ENCODE results near the gene NCMAP.
A peak's percentile ranks its signal among the peaks of the same experiment; 100 is the strongest.
"Not testable (repeated sequence)": the region's sequence is repeated elsewhere in the genome, so short reads cannot be mapped to it uniquely, and the experiment has no call there.

The NCMAP gene

DNA sequence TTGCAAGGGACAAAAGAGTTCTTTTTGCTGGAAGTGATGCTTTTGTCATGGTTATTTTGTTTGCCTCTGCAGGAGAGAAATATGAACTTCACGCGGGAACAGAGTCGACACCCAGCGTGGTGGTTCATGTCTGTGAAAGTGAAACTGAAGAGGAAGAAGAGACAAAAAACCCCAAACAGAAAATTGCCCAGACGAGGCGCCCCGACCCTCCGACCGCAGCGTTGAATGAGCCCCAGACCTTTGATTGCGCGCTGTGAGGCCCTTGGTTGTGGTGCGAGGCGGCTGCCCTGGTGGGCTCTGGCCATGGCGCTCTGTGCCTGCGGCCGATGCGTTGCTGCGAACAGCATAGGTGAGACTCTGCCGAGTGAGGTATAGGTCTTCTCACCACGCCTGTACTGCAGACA, 20.9 kb upstream of the NCMAP start:
- peak overlapping the region; percentile 94 to 97 for H3K27ac Mint-ChIP-seq
- ATAC-seq (peak; percentile 84), DNase-seq (peak; percentile 75 to 80)
- peaks cover 87% of the 10 kb centered on the region for H3K4me1 Mint-ChIP-seq
- H3K9me3 Mint-ChIP-seq: no peaks in the 10 kb centered on the region
- no peaks in the 10 kb centered on the region for H3K27me3 Mint-ChIP-seq
- H3K4me3 Mint-ChIP-seq: peak overlapping the region; percentile 84 to 88

DNA sequence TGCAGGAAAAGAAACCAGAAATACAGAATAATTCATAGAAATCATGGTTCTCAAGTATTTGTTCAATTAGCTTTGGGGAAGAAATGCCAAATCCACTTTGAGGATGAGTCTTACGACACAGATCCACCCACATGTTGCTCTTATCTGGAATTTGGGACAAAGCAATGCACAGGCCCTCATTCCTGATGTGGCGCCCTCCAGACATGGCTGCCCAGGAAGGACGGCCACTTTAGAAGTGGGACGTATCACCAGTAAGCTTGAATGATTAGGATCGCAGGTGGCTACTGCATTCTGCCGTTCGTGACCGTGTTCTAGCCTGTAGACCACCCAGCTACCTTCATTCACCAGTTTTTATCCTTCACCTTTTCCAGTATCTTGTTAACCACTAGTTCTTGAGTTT, 20.1 kb upstream of the NCMAP start:
- Mint-ChIP-seq H3K9me3 (no peaks in the 10 kb centered on the region), H3K27ac (peak overlapping the region in 1 of 2 donors; percentile 98), H3K4me1 (peaks cover 90% of the 10 kb centered on the region), H3K4me3 (peak overlapping the region; percentile 84 to 88), H3K27me3 (no peaks in the 10 kb centered on the region)
- DNase-seq (no peak), ATAC-seq (no peak)

DNA sequence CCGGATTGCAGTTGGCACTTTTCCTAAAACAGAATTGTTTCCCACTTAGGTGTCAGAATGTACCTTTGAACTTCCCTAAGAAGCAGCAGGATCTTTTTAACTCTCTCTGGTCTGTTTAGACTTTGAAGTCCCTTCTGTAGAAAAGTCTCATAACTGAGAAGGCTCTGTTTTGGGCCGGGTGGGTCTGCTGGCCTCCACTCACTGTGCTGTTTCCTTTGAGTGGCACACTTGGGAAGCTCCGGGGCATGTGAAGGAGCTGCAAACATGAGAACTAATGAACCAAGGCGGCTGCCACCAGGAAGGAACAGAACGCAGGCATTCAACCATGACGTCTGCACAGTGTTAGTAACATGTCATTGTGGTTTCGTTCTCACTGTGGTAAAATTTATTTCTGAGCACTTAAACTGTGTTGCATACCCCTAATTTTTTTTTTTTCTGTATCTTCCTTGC, 19.5 kb upstream of the NCMAP start:
- H3K9me3 Mint-ChIP-seq: no peaks in the 10 kb centered on the region
- ATAC-seq (peak; percentile 80), DNase-seq (peak; percentile 34 to 71)
- H3K4me3 Mint-ChIP-seq: peak overlapping the region; percentile 84 to 88
- peak overlapping the region; percentile 91 to 98 for H3K27ac Mint-ChIP-seq
- no peaks in the 10 kb centered on the region for H3K27me3 Mint-ChIP-seq
- H3K4me1 Mint-ChIP-seq: peaks cover 90% of the 10 kb centered on the region

DNA sequence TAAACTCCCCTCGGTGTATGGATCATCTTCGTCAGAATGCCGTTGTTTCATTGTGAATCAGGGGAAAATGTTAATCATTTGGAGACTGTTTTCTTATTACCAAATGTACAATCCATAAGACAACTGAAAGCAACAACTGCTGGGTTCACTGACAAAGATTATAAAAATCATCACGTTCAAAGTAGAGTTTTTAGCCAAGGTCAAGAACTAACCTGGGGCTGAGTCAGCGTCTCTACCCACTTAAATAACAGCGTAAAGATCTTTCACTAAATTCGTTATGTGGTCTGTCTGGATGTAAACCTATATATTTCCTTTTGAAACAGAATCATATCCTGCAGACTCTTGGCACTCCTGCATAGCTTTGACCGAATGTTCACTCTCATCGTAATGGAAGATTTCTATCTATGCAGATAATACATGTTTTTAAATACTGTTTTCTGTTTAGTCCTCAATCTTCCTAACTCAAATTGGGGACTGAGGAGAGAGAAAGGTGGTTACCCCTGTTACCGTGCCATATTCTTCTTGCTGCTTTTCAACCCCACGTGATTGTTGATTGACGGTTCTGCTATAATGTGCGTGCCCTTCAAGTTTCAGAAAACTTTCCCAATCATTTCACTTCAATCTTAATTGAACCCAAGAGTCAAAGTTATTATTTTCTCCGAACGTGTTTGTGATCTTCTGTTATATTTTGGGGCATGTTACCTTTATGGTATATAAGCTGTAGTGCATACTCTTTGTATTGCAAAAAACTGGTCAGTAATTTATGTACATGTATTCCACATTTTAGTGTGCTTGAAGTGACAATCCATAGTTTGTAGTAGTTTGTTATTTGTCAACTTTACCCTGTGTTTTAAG, 15.6 kb upstream of the NCMAP start:
- Mint-ChIP-seq H3K27ac (peak overlapping the region; percentile 59 to 94), H3K4me1 (peaks cover 78% of the 10 kb centered on the region), H3K4me3 (peak overlapping the region; percentile 61 to 68), H3K27me3 (no peaks in the 10 kb centered on the region), H3K9me3 (no peaks in the 10 kb centered on the region)
- peak; percentile 59 for ATAC-seq
- DNase-seq: no peak

DNA sequence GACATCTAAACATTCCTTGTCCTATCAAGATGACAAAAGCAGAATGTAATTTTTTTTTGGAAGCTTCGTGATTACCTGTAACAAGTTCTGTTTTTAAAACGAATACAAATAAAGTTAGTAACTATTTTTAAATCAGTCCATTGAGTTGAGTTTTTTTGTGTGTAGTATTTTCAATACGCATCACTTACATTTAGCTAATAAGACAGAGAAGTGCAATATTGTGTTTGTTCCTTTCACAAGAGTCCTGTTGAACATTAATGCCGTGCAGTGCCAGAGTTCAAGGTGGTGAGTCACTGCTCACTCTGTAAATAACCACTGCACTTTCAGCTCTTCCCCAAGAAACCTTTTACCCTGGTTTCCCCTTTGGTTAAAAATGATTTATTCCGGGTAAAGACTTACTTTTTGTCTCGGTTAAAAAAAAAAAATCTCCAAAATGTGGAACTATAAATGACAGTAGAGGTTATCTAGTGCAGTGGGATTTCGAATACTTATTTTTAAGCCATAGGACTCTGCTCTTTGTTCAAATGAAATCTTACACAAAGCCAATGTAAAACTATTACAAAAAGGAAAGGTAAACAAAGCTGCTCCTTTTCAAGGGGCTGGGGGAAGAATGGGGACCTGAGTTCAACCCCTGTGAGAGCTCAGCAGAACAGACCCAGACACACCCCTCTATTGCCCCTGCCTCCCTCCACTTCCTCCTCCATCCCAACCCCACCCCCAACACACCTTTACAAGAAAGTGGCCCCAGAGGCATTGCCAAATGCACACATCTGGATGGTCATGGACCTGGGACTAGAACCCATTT, 14.8 kb upstream of the NCMAP start:
- H3K4me1 Mint-ChIP-seq: peaks cover 78% of the 10 kb centered on the region
- no peaks in the 10 kb centered on the region for H3K9me3 Mint-ChIP-seq
- DNase-seq (no peak), ATAC-seq (peak; percentile 69)
- peak overlapping the region; percentile 59 to 94 for H3K27ac Mint-ChIP-seq
- no peaks in the 10 kb centered on the region for H3K27me3 Mint-ChIP-seq
- peak overlapping the region; percentile 61 to 68 for H3K4me3 Mint-ChIP-seq

DNA sequence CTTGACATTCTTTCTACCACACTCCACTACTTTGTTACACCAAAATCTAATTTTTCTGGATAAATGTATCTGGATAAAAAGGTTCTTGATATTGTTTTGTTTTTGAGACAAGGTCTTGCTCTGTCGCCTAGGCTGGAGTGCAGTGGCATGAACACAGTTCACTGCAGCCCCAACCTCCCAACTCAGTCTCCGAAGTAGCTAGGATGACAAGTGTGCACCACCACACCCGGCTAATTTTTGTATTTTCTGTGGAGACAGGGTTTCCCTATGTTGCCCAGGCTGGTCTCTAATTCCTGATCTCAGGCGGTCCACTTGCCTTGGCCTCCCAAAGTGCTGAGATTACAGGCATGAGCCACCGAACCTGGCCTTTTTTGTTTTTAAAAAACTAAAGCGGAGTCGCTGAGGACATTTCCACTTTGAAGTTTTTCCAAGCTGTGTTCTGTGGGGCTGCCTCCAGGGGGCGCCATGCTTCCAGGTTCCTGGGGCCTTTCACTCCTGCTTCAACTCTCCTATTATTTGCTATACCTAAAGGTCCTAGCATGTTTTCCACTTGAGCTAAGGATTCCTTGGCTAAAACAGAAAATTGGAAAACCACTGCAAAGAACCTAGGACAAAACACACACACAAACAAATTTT, 14.1 kb upstream of the NCMAP start:
- no peak for DNase-seq
- no peaks in the 10 kb centered on the region for H3K9me3 Mint-ChIP-seq
- H3K4me1 Mint-ChIP-seq: peaks cover 71% of the 10 kb centered on the region
- no peaks in the 10 kb centered on the region for H3K27me3 Mint-ChIP-seq
- peak overlapping the region in 1 of 2 donors; percentile 27 for H3K27ac Mint-ChIP-seq
- ATAC-seq: no peak
- peak overlapping the region; percentile 61 to 68 for H3K4me3 Mint-ChIP-seq

DNA sequence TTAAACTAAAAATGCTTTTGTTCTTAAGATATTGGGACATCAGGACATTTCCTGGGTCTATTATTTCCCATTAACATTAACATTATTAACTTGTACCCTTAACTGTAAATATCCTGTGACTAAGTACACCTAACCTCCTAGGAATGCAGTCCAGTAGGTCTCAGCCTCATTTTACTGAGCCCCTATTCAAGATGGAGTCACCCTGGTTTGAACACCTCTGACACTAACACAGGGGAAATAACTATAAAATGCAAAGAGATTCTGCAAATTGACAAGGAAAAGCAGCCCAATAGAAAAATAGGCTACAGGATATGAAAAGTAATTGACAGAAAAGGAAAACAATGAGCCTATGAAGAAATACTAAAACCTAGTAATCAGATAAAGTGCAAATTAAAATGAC, 11.6 kb upstream of the NCMAP start:
- Mint-ChIP-seq H3K27me3 (no peaks in the 10 kb centered on the region), H3K9me3 (no peaks in the 10 kb centered on the region), H3K27ac (no peak overlapping the region), H3K4me3 (no peak overlapping the region), H3K4me1 (peaks cover 52% of the 10 kb centered on the region)
- ATAC-seq: no peak
- no peak for DNase-seq

DNA sequence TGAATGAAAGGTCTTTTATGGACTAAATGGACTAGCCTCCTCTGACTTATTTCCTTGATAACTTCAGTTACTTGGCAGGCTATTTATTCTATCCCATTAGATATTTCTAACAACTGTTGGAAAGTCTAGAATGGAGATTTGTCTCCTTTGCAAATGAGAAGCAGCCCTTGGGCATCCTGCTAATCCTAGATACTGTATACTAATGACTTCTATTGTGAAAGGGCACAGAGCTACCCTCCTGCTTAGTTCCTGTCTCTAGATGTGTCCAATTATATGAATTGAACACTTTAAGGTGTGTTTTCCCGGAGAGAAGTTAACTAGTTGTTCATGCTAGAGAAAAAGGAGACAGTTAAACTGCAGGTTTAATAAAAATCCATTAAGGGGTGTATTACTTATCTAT, 10.2 kb upstream of the NCMAP start:
- H3K9me3 Mint-ChIP-seq: no peaks in the 10 kb centered on the region
- no peak for ATAC-seq
- no peaks in the 10 kb centered on the region for H3K27me3 Mint-ChIP-seq
- peak overlapping the region in 1 of 2 donors; percentile 65 for H3K27ac Mint-ChIP-seq
- peaks cover 38% of the 10 kb centered on the region for H3K4me1 Mint-ChIP-seq
- H3K4me3 Mint-ChIP-seq: no peak overlapping the region
- DNase-seq: no peak

DNA sequence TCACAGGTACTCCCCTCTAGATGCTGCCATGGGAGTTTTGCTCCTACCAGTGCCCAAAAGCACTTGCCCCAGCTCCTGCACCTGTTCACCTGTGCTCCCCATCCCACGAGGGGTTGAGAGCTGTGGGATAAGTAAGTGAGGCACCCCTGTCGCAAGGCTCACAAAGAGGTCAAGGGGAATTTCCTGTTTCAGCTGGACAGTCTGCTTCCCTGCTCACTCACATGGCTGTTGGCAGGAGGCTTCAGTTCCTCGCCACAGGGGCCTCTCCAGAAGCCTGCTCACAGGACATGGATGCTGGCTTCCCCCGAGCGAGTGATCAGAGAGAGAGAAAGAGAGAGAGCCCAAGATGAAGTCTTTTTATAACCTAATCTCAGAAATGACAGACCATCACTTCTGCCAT, 8.7 kb upstream of the NCMAP start:
- Mint-ChIP-seq H3K4me1 (peaks cover 23% of the 10 kb centered on the region), H3K27me3 (no peaks in the 10 kb centered on the region), H3K27ac (no peak overlapping the region), H3K9me3 (no peaks in the 10 kb centered on the region), H3K4me3 (no peak overlapping the region)
- no peak for ATAC-seq
- DNase-seq: no peak

DNA sequence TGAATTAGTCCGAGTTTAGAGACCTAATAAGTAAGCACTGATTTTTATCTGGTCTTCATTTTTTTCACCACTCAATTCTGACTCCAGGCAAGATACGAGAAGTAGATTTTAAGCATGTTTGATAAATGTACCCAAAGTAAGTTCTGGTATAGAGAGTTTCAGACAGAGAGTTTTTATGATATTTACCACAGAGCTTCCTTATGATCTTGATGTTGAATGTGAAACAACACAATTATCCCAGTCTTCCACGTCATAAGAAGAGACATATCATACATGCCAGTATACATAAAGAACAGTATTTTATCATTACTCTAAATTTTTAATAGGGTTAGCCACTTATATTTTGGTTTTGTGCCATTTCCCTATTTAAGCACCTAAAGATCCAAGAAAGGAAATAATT, 7.8 kb upstream of the NCMAP start:
- Mint-ChIP-seq H3K4me3 (no peak overlapping the region), H3K4me1 (peaks cover 20% of the 10 kb centered on the region), H3K27ac (no peak overlapping the region), H3K9me3 (no peaks in the 10 kb centered on the region), H3K27me3 (no peaks in the 10 kb centered on the region)
- DNase-seq: no peak
- ATAC-seq: no peak

DNA sequence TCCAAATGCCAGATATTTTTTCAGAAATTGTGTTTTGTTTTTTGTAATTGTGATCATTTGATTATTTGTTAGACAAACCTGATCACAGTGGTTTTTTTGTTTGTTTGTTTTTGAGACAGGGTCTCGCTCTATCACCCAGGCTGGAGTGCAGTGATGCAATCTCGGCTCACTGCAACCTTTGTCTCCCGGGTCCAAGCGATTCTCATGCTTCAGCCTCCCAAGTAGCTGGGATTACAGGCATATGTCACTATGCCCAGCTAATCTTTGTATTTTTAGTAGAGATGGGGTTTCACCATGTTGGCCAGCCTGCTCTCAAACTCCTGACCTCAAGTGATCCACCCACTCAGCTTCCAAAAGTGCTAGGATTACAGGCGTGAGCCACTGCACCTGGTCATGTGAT, 6.7 kb upstream of the NCMAP start:
- not testable (repeated sequence) for H3K9me3 Mint-ChIP-seq, H3K27ac Mint-ChIP-seq, H3K4me3 Mint-ChIP-seq, H3K27me3 Mint-ChIP-seq, DNase-seq, ATAC-seq
- peaks cover 19% of the 10 kb centered on the region for H3K4me1 Mint-ChIP-seq

DNA sequence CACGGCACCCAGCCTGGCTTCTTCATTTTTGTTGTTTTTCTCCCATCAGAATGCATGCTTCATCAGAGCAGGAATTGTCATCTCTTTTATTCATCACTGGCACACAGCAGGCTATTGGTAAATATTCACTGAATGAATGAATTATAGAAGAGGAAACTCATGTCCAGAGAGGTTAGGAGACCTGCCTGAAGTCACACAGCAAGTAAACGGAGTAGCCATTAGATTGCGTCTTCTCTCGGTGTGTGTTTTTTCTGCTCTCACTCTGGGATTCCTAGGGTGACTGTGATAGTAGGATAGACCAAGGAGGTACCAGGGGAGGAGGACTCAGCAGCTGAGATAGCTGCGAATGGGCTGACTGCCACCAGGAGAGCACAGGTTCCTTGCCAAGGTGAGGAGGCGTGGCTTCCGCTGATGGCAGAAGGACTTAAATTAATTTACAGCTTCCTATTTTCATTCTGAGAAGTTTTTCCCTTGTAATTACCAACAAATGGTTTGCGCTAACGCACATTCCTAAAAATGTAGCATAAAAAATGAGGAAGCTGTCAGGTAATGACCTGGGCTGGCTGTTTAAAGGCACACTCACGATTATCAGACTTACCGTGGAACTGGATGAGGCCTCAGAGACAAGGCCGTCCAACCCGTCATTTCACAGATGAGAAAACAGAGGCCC, 4.5 kb upstream of the NCMAP start:
- Mint-ChIP-seq H3K4me1 (peaks cover 9% of the 10 kb centered on the region), H3K27ac (no peak overlapping the region), H3K27me3 (peaks cover 19% of the 10 kb centered on the region), H3K9me3 (no peaks in the 10 kb centered on the region), H3K4me3 (no peak overlapping the region)
- ATAC-seq (no peak), DNase-seq (no peak)

DNA sequence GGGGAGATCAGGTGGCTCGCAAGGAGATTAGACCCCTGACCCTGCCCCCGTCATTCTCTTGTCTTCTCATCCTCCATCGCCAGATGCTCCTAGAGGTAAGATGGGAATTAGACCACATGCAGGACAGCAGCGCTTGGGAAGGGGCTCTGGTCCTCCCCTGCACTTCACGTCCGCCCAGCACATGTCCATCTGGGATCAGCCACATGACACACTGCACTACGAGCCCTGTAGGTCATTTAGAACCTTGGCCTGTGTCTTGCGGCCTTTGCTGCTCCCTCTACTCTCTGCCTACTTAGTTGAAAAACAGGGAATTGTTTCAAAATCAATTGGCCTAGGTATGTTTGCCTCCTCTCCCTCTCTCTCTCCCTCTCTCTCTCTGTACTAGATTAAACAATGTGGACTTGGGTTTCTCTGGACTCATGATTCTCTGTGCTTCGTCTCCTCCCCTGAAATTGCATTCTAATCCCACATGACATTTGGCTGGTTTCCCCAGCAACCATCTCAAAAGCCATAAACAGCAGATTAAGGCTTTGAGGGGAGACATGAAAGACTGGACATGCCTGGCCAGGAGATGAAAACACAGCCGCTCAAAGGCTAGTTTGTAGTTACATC, 3.8 kb upstream of the NCMAP start:
- H3K27ac Mint-ChIP-seq: no peak overlapping the region
- no peak for ATAC-seq
- DNase-seq: no peak
- no peak overlapping the region for H3K4me3 Mint-ChIP-seq
- H3K4me1 Mint-ChIP-seq: peaks cover 15% of the 10 kb centered on the region
- H3K27me3 Mint-ChIP-seq: peaks cover 26% of the 10 kb centered on the region
- no peaks in the 10 kb centered on the region for H3K9me3 Mint-ChIP-seq

DNA sequence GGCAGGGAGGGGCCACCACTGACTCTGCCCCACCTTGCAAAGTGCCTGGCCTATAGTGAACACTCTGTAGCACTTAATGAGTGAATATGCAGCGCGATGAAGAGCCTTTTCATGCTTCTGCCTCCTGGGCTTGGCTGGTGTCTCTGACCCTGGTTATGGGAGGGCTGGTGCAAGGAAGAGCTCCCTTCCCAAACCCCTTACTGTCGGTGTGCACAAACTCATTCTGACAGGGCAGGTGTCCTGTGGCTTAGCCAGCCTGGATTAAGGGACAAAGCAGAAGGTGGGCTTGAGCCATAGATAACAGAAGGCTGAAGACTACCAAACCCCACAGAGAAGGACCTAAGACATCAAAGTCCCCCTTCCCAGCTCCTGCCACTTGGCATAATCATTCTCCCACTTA, 2.0 kb upstream of the NCMAP start:
- Mint-ChIP-seq H3K9me3 (no peaks in the 10 kb centered on the region), H3K27ac (no peak overlapping the region), H3K27me3 (peaks cover 42% of the 10 kb centered on the region), H3K4me1 (peaks cover 31% of the 10 kb centered on the region), H3K4me3 (no peak overlapping the region)
- DNase-seq (no peak), ATAC-seq (no peak)

DNA sequence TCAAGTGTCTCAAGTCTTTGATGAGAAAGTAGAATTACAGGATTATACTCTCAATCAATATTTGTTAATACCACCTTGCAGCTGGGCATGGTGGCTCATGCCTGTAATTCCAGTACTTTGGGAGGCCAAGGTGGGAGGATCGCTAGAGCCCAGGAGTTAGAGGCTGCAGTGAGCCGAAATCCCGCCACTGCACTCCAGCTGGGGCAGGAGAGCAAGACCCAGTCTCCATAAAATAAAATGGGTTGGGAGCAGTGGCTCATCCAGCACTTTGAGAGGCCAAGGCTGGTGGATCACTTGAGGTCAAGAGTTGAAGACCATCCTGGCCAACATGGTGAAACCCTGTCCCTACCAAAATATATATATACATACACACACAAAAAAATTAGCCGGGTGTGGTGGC, 1.2 kb upstream of the NCMAP start:
- no peak for DNase-seq
- no peak for ATAC-seq
- Mint-ChIP-seq H3K27me3 (peaks cover 42% of the 10 kb centered on the region), H3K4me3 (no peak overlapping the region), H3K27ac (no peak overlapping the region), H3K4me1 (peaks cover 36% of the 10 kb centered on the region), H3K9me3 (no peaks in the 10 kb centered on the region)
